ENCODE data around the gene ACSF2. TPM values are rescaled to one million over a fixed set of nuclear protein-coding genes. Genes with fewer than 3 reads are reported as not detected.

Gene ACSF2, protein sequence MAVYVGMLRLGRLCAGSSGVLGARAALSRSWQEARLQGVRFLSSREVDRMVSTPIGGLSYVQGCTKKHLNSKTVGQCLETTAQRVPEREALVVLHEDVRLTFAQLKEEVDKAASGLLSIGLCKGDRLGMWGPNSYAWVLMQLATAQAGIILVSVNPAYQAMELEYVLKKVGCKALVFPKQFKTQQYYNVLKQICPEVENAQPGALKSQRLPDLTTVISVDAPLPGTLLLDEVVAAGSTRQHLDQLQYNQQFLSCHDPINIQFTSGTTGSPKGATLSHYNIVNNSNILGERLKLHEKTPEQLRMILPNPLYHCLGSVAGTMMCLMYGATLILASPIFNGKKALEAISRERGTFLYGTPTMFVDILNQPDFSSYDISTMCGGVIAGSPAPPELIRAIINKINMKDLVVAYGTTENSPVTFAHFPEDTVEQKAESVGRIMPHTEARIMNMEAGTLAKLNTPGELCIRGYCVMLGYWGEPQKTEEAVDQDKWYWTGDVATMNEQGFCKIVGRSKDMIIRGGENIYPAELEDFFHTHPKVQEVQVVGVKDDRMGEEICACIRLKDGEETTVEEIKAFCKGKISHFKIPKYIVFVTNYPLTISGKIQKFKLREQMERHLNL
- polyA plus RNA-seq: not detected in 2 replicates
- polyA minus RNA-seq: not detected in 2 replicates

DNA sequence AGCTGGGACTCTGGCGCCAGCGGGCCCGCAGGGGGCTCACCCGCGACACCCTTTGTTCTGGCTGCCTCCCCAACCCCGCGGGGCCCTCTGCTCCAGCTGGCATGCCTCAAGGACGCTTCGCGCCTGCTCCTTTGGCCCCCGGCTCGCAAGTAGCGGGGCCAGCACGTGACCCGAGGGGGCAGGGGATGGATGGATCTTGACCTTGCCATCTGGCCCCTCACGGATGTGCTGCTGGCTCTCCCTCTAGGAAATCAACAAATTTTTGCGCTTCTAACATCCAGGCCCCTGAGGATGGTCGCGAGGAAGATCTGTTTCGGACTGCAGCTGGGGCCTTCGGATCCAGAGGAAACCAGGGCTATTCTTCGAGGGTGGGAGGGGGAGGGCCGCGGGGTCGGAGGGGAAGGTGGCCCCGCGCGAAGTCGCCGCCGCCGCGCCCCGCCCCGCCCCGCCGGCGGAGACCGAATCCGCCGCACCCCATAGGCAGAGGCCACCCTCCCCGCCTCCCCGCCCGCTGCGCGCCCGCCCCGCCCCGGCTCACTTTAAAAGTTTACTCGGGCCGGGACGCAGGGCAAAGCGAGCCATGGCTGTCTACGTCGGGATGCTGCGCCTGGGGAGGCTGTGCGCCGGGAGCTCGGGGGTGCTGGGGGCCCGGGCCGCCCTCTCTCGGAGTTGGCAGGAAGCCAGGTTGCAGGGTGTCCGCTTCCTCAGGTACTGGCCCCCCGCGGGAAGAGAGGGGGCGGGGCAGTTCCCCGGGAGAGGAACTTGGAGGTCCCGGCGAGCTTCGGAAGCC, at the start of gene ACSF2:
Gene ACSF2, plus strand, starts transcription at position 537 of the 790 bp plus-strand sequence. Its CDS starts 44 bp downstream, at position 581.
- no peak for TF ChIP-seq RAD21 (conservative IDR thresholded peaks at IDR 0.05)
- TF ChIP-seq EZH2 (IDR thresholded peaks at IDR 0.05; ENCODE audit: borderline replicate concordance, insufficient read depth, low read length, poor library complexity, severe bottlenecking): no peak
- TF ChIP-seq, protein P1, sequence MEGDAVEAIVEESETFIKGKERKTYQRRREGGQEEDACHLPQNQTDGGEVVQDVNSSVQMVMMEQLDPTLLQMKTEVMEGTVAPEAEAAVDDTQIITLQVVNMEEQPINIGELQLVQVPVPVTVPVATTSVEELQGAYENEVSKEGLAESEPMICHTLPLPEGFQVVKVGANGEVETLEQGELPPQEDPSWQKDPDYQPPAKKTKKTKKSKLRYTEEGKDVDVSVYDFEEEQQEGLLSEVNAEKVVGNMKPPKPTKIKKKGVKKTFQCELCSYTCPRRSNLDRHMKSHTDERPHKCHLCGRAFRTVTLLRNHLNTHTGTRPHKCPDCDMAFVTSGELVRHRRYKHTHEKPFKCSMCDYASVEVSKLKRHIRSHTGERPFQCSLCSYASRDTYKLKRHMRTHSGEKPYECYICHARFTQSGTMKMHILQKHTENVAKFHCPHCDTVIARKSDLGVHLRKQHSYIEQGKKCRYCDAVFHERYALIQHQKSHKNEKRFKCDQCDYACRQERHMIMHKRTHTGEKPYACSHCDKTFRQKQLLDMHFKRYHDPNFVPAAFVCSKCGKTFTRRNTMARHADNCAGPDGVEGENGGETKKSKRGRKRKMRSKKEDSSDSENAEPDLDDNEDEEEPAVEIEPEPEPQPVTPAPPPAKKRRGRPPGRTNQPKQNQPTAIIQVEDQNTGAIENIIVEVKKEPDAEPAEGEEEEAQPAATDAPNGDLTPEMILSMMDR (IDR thresholded peaks at IDR 0.05; ENCODE audit: poor library complexity, severe bottlenecking): no peak
- no peak for TF ChIP-seq SMC3 (conservative IDR thresholded peaks at IDR 0.05; ENCODE audit: poor library complexity)
- no peak for TF ChIP-seq EP300 (conservative IDR thresholded peaks at IDR 0.05; ENCODE audit: poor library complexity, severe bottlenecking)
- TF ChIP-seq MXI1 (conservative IDR thresholded peaks at IDR 0.05; ENCODE audit: poor library complexity, severe bottlenecking): no peak
- TF ChIP-seq, protein P2, sequence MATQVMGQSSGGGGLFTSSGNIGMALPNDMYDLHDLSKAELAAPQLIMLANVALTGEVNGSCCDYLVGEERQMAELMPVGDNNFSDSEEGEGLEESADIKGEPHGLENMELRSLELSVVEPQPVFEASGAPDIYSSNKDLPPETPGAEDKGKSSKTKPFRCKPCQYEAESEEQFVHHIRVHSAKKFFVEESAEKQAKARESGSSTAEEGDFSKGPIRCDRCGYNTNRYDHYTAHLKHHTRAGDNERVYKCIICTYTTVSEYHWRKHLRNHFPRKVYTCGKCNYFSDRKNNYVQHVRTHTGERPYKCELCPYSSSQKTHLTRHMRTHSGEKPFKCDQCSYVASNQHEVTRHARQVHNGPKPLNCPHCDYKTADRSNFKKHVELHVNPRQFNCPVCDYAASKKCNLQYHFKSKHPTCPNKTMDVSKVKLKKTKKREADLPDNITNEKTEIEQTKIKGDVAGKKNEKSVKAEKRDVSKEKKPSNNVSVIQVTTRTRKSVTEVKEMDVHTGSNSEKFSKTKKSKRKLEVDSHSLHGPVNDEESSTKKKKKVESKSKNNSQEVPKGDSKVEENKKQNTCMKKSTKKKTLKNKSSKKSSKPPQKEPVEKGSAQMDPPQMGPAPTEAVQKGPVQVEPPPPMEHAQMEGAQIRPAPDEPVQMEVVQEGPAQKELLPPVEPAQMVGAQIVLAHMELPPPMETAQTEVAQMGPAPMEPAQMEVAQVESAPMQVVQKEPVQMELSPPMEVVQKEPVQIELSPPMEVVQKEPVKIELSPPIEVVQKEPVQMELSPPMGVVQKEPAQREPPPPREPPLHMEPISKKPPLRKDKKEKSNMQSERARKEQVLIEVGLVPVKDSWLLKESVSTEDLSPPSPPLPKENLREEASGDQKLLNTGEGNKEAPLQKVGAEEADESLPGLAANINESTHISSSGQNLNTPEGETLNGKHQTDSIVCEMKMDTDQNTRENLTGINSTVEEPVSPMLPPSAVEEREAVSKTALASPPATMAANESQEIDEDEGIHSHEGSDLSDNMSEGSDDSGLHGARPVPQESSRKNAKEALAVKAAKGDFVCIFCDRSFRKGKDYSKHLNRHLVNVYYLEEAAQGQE (IDR thresholded peaks at IDR 0.05; ENCODE audit: borderline replicate concordance): no peak
- no peak for TF ChIP-seq TAF1 (IDR thresholded peaks at IDR 0.05; ENCODE audit: low read depth)
- TF ChIP-seq POLR2AphosphoS5 (IDR thresholded peaks at IDR 0.05): no peak
- H3K36me3 ChIP-seq (ENCODE audit: insufficient read depth, low read length): no peaks in the 10 kb centered on the region
- H3K9me3 ChIP-seq (ENCODE audit: low read length): no peaks in the 10 kb centered on the region
- H3K4me2 ChIP-seq (ENCODE audit: low read length): no peak within 1 kb of the TSS
- H3K9ac ChIP-seq (ENCODE audit: low read length): no peak within 1 kb of the TSS
- no peaks in the 10 kb centered on the region for H4K20me1 ChIP-seq (ENCODE audit: insufficient read depth)
- no peaks in the 10 kb centered on the region for H3F3A ChIP-seq (ENCODE audit: insufficient read depth, low read length, poor library complexity, severe bottlenecking)
- peak within 1 kb of the TSS; percentile 35 for H3K4me3 ChIP-seq (ENCODE audit: low read length)
- no peak within 1 kb of the TSS for H2AFZ ChIP-seq (ENCODE audit: low read depth, low read length)
- H3K27ac ChIP-seq (ENCODE audit: low read length): no peak within 1 kb of the TSS
- H3K9me2 ChIP-seq (ENCODE audit: insufficient read depth, low read length): no peaks in the 10 kb centered on the region
- peaks cover 7% of the 10 kb centered on the region for H3K27me3 ChIP-seq (ENCODE audit: insufficient read depth, low read depth, low read length)
- H3K79me2 ChIP-seq (replicated peaks; ENCODE audit: insufficient read depth, low read length): no peaks in the 10 kb centered on the region

Measured in neural cell (in vitro differentiated cells).